ENCODE data around the gene RASA1. TPM values are rescaled to one million over a fixed set of nuclear protein-coding genes. Genes with fewer than 3 reads are reported as not detected.

RASA1 gene
- total and polyA plus RNA-seq, 4 donors, result 8.3 to 54.0 (median 20.6) TPM

DNA sequence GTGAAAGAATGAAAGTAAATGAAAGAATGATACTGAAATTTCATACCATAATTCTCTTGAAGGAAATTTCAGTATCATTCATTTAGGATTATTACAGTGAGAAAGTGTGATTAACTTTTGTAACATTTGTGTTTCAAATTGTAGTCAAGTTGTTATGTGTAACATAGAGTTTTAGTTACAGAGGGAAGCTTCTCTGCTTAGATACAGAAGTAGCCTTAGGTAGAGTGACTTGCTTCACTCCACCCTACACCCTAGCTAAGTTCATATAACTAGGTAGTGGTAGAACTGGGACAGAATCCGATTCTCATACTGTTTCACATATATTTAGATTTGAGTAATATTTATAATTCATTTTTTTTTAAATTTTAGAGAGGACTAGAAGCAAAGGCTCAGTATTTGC lies 9.0 kb downstream of the RASA1 start:
- TF ChIP-seq, protein P1, sequence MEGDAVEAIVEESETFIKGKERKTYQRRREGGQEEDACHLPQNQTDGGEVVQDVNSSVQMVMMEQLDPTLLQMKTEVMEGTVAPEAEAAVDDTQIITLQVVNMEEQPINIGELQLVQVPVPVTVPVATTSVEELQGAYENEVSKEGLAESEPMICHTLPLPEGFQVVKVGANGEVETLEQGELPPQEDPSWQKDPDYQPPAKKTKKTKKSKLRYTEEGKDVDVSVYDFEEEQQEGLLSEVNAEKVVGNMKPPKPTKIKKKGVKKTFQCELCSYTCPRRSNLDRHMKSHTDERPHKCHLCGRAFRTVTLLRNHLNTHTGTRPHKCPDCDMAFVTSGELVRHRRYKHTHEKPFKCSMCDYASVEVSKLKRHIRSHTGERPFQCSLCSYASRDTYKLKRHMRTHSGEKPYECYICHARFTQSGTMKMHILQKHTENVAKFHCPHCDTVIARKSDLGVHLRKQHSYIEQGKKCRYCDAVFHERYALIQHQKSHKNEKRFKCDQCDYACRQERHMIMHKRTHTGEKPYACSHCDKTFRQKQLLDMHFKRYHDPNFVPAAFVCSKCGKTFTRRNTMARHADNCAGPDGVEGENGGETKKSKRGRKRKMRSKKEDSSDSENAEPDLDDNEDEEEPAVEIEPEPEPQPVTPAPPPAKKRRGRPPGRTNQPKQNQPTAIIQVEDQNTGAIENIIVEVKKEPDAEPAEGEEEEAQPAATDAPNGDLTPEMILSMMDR (IDR thresholded peaks at IDR 0.05; ENCODE audit: control extremely low read depth, extremely low read depth), result no peak

DNA sequence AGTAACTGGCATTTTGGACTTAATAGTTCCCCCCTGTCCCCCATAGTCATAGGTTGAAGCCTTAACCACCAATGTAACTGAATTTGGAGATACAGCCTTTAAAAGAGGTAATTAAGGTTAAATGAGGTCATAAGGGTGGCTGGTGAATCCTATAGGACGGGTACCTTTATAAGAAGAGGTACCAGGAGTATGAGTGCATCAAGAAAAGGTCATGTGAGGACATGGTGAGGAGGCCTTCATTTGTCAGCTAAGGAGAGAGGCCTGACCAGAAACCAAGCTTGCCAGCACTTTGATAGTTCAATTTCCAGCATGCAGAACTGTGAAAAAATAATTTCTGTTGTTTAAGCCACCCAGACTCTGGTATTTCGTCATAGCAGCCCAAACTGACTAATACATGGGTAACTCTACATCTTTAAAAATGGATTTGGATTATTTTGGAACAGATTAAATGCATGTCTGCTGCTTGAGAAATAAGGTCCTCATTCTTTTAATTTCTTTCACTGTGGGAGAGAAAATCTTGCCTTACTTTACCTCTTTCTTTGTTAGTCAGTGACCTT lies 9.7 kb downstream of the RASA1 start:
- H3K4me3 ChIP-seq, result no peak overlapping the region
- no peak for DNase-seq
- 86 to 87% methylated on average over 2 of the region's 2 CpGs for WGBS, 2 donors
- no peaks in the 10 kb centered on the region for H3K27me3 ChIP-seq (ENCODE audit: control insufficient read depth in 3 of 3, insufficient read depth in 3 of 3, low read length in 2 of 3)
- H3K36me3 ChIP-seq (ENCODE audit: control insufficient read depth in 4 of 4, insufficient read depth in 4 of 4, low read length in 4 of 4), result peaks cover 0 to 4% (median 0%) of the 10 kb centered on the region in 4 donors
- peaks cover 0 to 5% (median 0%) of the 10 kb centered on the region in 5 donors for H3K4me1 ChIP-seq (ENCODE audit: control insufficient read depth in 5 of 5, insufficient read depth in 5 of 5, low read length in 5 of 5)
- peaks cover 0 to 4% (median 0%) of the 10 kb centered on the region in 4 donors for H3K9me3 ChIP-seq (ENCODE audit: control insufficient read depth in 4 of 4, insufficient read depth in 3 of 4, low read length in 3 of 4)
- TF ChIP-seq, protein P1 (IDR thresholded peaks at IDR 0.05; ENCODE audit: control extremely low read depth, extremely low read depth), result no peak
- no peak overlapping the region for H3K9ac ChIP-seq (ENCODE audit: insufficient read depth in 1 of 2, low read length in 2 of 2)
- no peak for ATAC-seq (ENCODE audit: insufficient read depth, low FRiP score)
- H3K27ac ChIP-seq (ENCODE audit: low read depth in 1 of 2, low read length in 1 of 2), result no peak overlapping the region

More for the DNA sequence above, 9.0 kb downstream of the RASA1 start:
- no peak for DNase-seq
- Histone ChIP-seq H3K27ac (ENCODE audit: low read depth in 1 of 2, low read length in 1 of 2) (no peak overlapping the region), H3K4me1 (ENCODE audit: control insufficient read depth in 5 of 5, insufficient read depth in 5 of 5, low read length in 5 of 5) (peaks cover 0 to 5% (median 0%) of the 10 kb centered on the region in 5 donors), H3K4me3 (no peak overlapping the region), H3K27me3 (ENCODE audit: control insufficient read depth in 3 of 3, insufficient read depth in 3 of 3, low read length in 2 of 3) (no peaks in the 10 kb centered on the region), H3K9ac (ENCODE audit: insufficient read depth in 1 of 2, low read length in 2 of 2) (no peak overlapping the region), H3K36me3 (ENCODE audit: control insufficient read depth in 4 of 4, insufficient read depth in 4 of 4, low read length in 4 of 4) (peaks cover 0 to 6% (median 0%) of the 10 kb centered on the region in 4 donors), H3K9me3 (ENCODE audit: control insufficient read depth in 4 of 4, insufficient read depth in 3 of 4, low read length in 3 of 4) (peaks cover 0 to 4% (median 0%) of the 10 kb centered on the region in 4 donors)
- no peak for ATAC-seq (ENCODE audit: insufficient read depth, low FRiP score)
- WGBS, 2 donors, result 90 to 97% methylated on average over 1 of the region's 1 CpG

DNA sequence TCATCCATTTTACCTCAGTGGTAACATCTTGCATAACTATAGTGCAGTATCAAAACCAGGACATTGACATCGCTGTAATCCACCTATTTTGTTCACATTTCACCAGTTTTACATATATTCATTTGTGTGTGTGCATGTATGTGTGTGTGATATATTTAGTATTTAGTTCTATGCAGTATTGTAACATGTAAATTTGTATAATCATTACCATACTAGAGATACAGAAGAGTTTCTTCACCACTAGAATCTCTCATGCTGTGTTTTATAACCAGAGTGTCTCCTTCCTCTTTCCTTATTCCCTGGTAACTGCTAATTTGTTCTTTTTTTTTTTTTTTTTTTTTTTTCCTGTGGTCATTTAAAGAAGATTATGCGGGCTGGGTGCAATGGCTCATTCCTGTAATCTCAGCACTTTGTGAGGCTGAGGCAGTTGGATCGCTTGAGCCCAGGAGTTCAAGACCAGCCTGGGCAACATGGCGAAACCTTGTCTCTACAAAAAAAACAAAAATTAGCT lies 11.0 kb downstream of the RASA1 start:
- Histone ChIP-seq H3K9ac (ENCODE audit: insufficient read depth in 1 of 2, low read length in 2 of 2) (no peak overlapping the region), H3K27ac (ENCODE audit: low read depth in 1 of 2, low read length in 1 of 2) (no peak overlapping the region), H3K27me3 (ENCODE audit: control insufficient read depth in 3 of 3, insufficient read depth in 3 of 3, low read length in 2 of 3) (no peaks in the 10 kb centered on the region), H3K4me1 (ENCODE audit: control insufficient read depth in 5 of 5, insufficient read depth in 5 of 5, low read length in 5 of 5) (peaks cover 0 to 5% (median 0%) of the 10 kb centered on the region in 5 donors), H3K9me3 (ENCODE audit: control insufficient read depth in 4 of 4, insufficient read depth in 3 of 4, low read length in 3 of 4) (peaks cover 0 to 4% (median 0%) of the 10 kb centered on the region in 4 donors), H3K36me3 (ENCODE audit: control insufficient read depth in 4 of 4, insufficient read depth in 4 of 4, low read length in 4 of 4) (peaks cover 0 to 3% (median 0%) of the 10 kb centered on the region in 4 donors), H3K4me3 (no peak overlapping the region)
- TF ChIP-seq, protein P1 (IDR thresholded peaks at IDR 0.05; ENCODE audit: control extremely low read depth, extremely low read depth), result no peak
- WGBS, 2 donors, result 75 to 92% methylated on average over 4 of the region's 4 CpGs
- no peak for ATAC-seq (ENCODE audit: insufficient read depth, low FRiP score)
- DNase-seq, result no peak

Data from lung (tissue), 12 donors.